ENCODE measurements around the gene TMEM243. TPM values are rescaled to one million over a fixed set of nuclear protein-coding genes. Genes with fewer than 3 reads are reported as not detected.
"Not testable (repeated sequence)": the region's sequence is repeated elsewhere in the genome, so short reads cannot be mapped to it uniquely, and the experiment has no call there.

TMEM243 gene
- total RNA-seq, 1 donor from 2014 or later, result 29.2 TPM

GRCh38 chr7:87210506-87210905 lies 9.0 kb downstream of the TMEM243 start:
- no peak for DNase-seq

- no peak for DNase-seq
Observed at GRCh38 chr7:87209295-87209924, 10.1 kb downstream of the TMEM243 start.

GRCh38 chr7:87206361-87206760 lies 13.2 kb downstream of the TMEM243 start:
- DNase-seq, result no peak

- DNase-seq, result not testable (repeated sequence)
Observed at GRCh38 chr7:87205701-87206100, 13.8 kb downstream of the TMEM243 start.

- DNase-seq, result no peak
Observed at GRCh38 chr7:87204933-87205332, 14.6 kb downstream of the TMEM243 start.

GRCh38 chr7:87203929-87204328 lies 15.6 kb downstream of the TMEM243 start:
- not testable (repeated sequence) for DNase-seq

GRCh38 chr7:87202705-87203104 lies 16.8 kb downstream of the TMEM243 start:
- no peak for DNase-seq

GRCh38 chr7:87202208-87202607 lies 17.3 kb downstream of the TMEM243 start:
- no peak for DNase-seq

GRCh38 chr7:87199700-87200450 lies 19.7 kb downstream of the TMEM243 start:
- DNase-seq, result no peak

GRCh38 chr7:87199241-87199640 lies 20.3 kb downstream of the TMEM243 start:
- no peak for DNase-seq

- no peak for DNase-seq
Observed at GRCh38 chr7:87193912-87194311, 25.6 kb downstream of the TMEM243 start.

- no peak for DNase-seq
Observed at GRCh38 chr7:87192784-87193487, 26.6 kb downstream of the TMEM243 start.

GRCh38 chr7:87190783-87191182 lies 28.7 kb downstream of the TMEM243 start:
- DNase-seq, result no peak

GRCh38 chr7:87188930-87189329 lies 30.6 kb downstream of the TMEM243 start:
- DNase-seq, result no peak

- DNase-seq, result no peak
Observed at GRCh38 chr7:87187120-87187519, 32.4 kb downstream of the TMEM243 start.

- DNase-seq, result no peak
Observed at GRCh38 chr7:87179180-87179579, 40.4 kb downstream of the TMEM243 start.

GRCh38 chr7:87178320-87178719 lies 41.2 kb downstream of the TMEM243 start:
- DNase-seq, result no peak

- DNase-seq, result no peak
Observed at GRCh38 chr7:87173471-87173870, 46.1 kb downstream of the TMEM243 start.

- no peak for DNase-seq
Observed at GRCh38 chr7:87171282-87171934, 48.1 kb downstream of the TMEM243 start.

GRCh38 chr7:87170828-87171227 lies 48.7 kb downstream of the TMEM243 start:
- no peak for DNase-seq

GRCh38 chr7:87164433-87164832 lies 55.1 kb downstream of the TMEM243 start:
- DNase-seq, result no peak

GRCh38 chr7:87159538-87159937 lies 60.0 kb downstream of the TMEM243 start:
- no peak for DNase-seq

GRCh38 chr7:87156709-87157108 lies 62.8 kb downstream of the TMEM243 start:
- no peak for DNase-seq

Data from tongue (tissue), 2 donors.